Tibial nerve (tissue), 4 donors: ENCODE results near the gene MED22.

Source experiments
- CTCF ChIP-seq, 5 experiments: fragments of 200-600 bp in 3 of 5; fragments of 450-650 bp in 2 of 5; sonication (generic) in 3 of 5; IDR thresholded peaks; one replicate each; pipeline ENCODE4 v1.5.1; 2016 to 2019; ENCODE audit warnings: antibody characterized with exemption in 5 of 5, mild to moderate bottlenecking in 3 of 5, moderate library complexity in 2 of 5
- EP300 ChIP-seq, 2 donors: sonication (generic); formaldehyde crosslinking; IDR thresholded peaks; one replicate each; pipeline ENCODE4 v1.6.1; 2017; ENCODE audit warnings: antibody characterized with exemption in 2 of 2, mild to moderate bottlenecking in 1 of 2
- POLR2A ChIP-seq, 2 donors: fragments of 450-650 bp; IDR thresholded peaks; one replicate each; pipeline ENCODE4 v1.6.1; 2017; ENCODE audit warnings: antibody characterized with exemption in 2 of 2, mild to moderate bottlenecking in 2 of 2, moderate library complexity in 2 of 2

GRCh38 chr9:133320421-133320881 lies 27.5 kb downstream of the MED22 start:
- TF ChIP-seq CTCF (IDR thresholded peaks at IDR 0.05) = no peak
- TF ChIP-seq POLR2A (IDR thresholded peaks at IDR 0.05) = no peak
- no peak for TF ChIP-seq EP300 (IDR thresholded peaks at IDR 0.05)
